HPDE6-E6E7 (cell line): Measurements from ENCODE around the gene PARP3.
"Not testable (repeated sequence)": the region's sequence is repeated elsewhere in the genome, so short reads cannot be mapped to it uniquely, and the experiment has no call there.

Source experiments
- DNase-seq: peaks from one replicate; pipeline ENCODE4 v3.0.0; 2011; ENCODE audit warnings: missing footprints; ENCODE audit errors: extremely low spot score

Gene PARP3

DNA sequence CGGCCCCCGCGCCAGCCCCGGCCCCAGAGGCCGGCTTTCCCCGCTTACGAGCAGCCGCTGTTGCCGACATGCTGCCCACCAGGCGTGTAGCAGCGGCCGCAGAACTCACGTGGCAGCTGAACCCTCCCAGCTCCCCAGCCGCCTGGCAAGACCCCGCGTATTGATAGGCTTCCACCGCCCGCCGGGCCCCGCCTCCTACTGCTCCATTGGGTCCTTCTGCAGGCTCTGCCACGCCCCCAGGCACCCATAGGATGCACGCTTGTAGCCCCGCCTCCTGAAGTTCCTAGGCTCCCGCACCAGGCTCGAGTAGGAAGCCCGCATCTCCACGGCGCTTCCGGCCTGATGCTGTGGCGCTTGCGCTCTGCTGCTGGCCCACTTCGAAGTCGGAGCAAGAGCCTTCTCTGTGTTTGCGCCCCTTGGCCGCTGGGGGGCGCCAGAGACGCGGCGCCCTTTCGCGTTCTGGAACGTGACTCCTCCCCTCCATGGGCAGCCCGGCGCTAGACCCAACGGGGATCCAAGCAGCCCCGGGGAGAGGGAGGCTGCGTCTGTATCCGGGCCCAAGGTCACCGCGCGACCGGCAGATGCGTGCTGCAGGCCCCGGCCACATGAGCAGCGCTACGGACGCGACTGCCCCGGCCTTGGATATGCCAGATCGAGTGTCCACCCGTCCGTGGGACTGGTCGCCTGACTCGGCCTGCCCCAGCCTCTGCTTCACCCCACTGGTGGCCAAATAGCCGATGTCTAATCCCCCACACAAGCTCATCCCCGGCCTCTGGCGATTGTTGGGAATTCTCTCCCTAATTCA, at the start of gene PARP3, which contains the start of gene RRP9:
PARP3 (plus strand) TSS at position 566 of the 805 bp plus-strand sequence. CDS start 993 bp downstream, outside the sequence.
RRP9 (minus strand) TSS at position 107 of the 805 bp plus-strand sequence; CDS start at position 70, 37 bp downstream.
- DNase-seq = peak; percentile 88

DNA sequence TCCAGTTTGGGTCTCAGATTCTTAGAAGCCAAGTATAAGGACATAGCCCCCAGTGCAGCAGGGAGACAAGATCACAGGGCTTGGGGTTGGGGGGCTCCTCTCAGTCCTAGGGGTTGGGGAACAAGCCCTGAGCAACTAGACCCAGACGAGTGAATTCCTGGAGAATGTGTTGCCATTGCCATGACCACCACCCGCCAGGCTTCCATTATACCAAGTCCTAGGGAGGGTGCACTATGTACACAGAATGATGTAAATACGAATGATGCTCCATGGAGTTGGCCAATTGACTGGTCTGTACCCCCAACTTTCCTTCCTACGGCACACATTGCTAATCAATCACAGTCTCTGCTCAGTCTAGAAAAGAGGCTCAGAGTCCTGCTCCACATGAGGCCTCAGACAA, 47.8 kb upstream of the PARP3 start:
- DNase-seq = no peak

DNA sequence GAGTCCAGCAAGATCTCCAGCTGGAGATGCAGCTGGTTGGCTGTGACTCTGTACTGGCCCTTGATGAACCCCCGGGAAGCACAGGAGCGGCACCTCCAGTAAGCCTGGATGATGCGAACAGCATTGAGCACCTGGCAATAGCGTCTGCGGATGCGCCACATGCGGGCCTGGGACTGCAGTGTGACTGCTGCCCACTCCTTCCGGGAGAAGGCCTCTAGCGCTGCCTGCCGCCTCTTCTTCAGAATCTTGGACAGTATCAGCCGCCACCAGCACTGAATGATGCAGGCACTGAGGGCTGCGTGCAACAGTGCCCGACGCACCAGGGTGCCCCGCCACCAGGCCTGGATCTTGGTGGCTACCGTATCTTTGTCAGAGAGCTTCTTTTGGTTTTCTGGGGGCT, 47.2 kb upstream of the PARP3 start:
- no peak for DNase-seq

DNA sequence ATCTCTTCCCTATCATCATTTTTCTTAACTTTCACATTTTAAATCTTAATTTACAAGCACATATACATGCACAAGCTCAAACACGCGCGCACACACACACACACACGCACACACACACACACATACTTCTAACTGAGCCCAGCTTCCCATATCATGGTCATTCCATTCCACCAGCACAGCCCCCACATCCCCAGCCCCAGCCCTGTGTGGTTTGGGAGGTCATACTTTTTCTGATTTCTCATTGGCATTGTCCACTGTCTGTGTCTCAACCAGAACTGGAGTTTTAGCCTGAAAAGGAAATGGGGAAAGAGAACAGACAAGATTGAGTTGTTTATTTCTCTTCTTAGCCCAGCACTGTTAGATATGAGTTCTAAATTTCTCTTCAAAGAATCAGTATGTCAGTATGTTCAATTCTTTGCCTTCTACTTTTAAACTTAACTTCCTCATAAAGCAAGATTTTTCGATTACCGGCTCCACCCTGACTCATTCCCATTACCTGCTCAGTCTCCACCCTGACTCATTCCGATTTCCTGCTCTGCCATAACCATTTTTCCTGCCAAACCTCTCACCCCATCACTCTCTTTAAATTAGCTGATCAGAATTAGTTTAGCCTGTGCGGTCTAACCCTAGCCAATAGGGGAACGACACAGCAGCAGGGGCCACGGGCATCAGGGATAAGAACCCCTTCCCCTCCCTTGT, 45.4 kb upstream of the PARP3 start:
- no peak for DNase-seq

DNA sequence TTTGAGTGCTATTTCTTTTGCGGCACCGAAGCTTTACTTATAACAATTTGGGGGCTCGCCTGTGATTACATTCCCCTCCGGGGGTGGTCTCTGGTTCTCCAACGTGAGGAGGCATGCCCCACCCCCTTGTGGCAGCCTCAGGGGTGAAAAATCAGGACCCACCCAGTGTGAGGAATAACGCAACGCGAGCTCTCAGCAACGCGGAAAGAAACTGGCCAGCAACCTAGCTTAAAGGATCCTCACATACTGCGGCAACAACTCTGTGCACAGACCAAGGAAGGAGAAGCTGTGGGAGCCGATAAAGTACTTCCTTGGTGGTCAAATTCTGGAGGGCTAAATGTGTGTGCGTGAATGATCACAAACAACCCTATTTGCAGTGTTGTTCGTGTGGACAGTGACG, 44.8 kb upstream of the PARP3 start:
- DNase-seq = no peak

DNA sequence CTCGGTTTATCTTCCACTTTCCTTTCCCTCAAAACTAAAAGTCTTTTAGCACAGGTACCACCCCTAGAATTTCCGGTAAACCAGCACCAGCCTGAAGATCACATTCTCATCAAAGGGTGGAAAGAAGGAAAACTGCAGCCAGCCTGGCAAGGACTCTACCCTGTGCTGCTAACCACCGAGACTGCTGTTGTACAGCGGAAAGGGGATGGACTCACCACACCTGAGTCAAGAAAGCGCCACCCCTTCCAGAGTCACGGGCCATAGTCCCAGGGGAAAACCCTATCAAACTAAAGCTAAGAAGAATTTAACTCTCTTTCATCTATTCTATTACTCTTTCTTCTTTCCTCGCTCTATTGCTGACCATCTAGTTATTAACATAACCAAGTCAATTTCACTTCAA, 42.1 kb upstream of the PARP3 start:
- not testable (repeated sequence) for DNase-seq

DNA sequence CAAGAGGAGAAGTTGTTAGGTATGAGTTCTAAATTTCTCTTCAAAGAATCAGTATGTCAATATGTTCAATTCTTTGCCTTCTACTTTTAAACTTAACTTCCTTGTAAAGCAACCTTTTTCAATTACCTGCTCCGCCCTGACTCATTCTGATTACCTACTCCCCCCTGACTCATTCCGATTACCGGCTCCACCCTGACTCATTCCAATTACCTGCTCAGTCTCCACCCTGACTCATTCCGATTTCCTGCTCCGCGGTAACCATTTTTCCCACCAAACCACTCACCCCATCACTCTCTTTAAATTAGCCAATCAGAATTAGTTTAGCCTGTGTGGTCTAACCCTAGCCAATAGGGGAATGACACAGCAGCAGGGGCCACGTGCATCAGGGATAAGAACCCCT, 39.8 kb upstream of the PARP3 start:
- not testable (repeated sequence) for DNase-seq

DNA sequence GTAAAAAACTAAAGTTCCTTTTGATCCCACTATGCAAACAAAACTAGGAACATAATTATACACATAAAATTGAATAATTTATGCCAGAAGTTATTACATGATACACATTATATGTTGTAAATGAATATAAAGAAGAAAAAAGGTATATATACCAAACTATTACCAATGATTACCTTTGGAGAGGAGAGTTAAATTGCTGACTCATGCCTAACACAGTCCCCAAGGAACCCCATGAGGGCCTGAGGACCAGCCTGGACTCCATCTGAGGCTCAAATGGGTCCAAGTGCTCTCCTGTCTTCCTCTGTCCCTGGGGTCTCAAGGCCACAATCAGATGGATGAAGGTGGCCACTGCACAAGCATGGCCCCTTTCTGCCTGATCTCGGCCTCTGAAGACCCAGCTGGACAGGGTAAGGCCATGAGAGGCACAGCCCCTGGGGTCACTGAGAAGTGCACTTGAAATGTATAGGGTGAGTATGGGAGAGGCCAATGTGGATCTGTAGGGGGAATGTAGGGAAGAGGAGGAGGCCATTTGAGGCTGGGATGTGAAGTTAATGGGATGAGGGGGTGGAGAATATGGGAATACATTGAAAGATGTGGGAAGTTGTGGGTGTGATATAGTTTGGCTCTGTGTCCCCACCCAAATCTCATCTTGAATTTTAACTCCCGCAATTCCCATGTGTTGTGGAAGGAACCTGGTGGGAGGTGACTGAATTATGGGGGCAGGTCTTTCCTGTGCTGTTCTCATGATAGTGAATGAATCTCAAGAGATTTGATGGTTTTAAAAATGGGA, 37.9 kb upstream of the PARP3 start:
- DNase-seq = no peak

DNA sequence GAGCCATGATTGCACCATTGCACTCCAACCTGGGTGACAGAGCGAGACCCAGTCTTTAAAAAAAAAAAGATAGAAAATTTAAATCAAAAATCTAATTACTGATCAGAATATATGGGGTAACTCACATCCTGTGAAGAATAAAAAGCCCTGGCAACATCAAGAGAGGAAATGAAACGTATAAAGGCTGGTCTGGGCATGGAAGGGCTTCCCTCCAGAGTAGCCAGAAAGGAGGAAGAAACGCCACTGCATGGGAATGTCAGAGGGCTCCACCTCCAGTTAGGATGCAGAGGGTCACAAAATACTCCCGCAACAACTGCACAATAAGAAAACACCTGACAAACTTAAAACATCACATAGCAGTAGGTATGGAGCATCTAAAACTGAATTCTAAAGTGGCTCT, 34.1 kb upstream of the PARP3 start:
- no peak for DNase-seq

DNA sequence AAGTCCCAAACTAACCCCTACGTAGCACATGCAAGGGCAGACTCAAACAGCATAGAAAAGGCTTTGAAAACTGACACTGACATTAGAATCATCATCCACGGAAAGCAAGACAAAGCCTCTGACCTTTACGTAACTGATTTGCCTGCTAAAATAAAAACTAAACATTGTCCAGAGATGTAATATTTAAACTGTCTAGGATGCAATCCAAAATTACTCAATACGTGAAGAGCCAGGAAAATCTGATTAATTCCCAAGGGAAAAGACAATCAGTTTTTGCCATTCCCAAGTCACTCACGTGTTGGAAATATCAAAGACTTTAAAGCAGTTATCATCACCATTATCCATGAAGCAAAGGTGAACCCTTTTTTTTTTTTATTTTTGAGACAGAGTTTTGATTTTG, 25.7 kb upstream of the PARP3 start:
- DNase-seq = no peak

DNA sequence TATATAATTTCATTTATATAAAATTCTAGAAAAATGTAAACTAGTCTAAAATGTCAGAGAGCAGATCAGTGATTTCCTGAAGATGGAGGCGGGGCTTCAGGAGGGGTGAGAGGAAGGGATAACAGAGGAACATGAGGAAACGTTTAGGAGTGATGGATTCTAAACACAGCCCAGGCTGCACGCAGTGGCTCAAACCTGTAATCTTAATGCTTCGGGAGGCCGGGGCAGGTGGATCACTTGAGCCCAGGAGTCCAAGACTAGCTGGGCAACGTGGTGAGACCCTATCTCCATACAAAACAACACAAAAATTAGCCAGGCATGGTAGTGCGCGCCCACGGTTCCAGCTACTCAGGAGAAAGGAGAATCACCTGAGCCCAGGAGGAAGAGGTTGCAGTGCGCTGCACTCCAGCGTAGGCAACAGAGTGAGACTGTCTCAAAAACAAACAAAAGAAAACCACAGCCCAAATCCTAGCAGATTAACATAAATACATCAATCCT, 21.0 kb upstream of the PARP3 start:
- no peak for DNase-seq

DNA sequence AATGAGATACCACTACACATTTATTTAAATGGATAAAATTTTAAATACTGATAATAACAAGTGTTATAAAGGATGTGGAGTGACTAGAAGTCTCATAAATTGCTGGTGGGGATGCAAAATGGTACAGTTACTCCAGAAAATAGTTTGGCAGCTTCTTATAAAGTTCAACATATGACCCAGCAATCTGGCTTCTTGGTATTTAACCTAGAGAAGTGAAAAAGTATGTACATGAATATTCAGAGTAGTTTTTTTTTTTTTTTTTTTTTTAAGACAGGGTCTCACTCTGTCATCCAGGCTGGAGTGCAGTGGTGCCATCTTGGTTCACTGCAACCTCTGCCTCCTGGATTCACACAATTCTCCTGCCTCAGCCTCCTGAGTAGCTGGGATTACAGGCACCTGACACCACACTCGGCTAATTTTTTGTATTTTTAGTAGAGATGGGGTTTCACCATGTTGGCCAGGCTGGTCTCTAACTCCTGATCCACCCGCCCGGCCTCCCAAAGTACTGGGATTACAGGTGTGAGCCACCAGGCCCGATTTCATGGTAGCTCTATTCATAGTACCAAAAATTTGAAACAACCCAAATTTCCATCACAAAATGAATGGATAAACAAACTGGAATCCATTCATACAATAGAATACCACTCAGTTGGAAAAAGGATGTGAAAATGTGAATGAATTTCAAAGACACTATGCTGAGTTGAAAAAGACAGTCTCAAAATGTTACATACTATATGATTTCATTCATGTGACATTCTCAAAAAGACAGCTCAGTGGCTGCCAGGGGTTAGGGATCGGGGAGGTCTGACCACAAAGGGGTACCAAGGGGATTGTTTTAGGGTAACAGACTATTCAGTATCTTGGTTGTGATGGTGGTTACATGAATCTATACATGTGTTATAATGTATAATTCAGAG, 14.8 kb upstream of the PARP3 start:
- no peak for DNase-seq

DNA sequence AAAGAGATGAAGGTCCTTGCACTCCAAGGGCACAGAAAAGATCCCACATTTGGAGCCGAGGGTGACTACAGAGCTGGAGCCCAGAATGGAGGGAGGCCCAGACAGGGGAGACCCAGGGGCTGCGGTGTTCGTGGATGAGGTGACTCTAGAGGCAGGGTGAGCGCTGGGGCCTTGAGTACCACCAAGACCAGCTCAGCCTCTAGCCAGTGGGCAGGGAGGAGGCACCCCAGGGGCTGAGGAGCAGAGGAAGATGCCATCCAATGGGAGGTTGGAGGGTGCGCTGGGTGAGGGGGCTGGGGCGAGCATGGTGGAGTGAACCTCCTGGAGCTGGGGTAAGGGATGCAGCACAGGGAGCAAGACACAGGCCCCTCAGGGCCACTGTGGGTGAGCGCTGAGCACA, 13.7 kb upstream of the PARP3 start:
- DNase-seq = no peak

DNA sequence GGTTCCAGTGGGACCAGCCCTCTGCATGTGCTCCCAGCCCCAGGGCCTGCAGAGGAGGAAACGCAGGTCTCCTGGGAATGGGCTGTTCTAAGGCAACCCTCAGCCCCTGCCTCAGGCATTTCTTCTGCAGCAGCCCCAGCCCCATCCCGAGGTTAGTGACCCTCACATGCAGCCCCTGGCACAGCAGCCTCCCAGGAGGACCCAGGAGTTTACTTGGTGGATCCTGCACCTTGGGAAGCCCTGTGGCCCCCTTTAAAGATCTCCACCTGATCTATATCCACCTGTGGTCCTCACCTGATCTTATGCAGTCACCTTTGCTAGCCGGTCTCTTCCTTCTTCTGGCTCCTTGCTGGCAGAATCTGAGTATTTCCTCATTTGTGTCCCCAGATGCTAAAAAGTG, 13.2 kb upstream of the PARP3 start:
- DNase-seq = not testable (repeated sequence)

DNA sequence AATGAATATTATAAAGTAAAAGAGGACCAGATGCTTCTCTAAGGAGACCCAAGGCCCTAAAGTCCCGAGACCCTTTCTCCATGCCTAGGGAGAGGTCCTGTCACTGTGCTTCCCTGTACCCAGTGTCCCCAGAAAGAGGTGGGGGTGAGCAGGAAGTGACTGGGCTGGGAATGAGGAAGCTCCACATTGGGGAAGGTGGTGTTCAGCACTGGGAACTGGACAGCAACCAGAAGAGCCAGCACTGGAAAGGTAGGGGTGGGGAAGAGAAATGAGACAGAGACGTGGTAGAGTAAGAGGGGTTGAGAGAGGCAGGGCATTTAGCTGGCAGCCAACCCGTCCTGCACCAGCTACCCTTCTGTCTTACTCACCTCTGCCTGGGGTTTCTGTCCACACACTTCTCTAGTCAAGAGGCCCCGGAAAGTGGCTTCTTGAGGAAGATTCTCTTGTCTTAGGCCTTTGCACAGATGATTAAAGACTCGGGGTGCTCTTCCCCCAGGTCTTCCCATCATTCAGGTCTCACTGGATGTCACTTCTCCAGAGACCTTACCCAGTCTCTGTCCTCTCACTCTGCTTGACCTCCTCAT, 12.7 kb upstream of the PARP3 start:
- DNase-seq = peak; percentile 10

DNA sequence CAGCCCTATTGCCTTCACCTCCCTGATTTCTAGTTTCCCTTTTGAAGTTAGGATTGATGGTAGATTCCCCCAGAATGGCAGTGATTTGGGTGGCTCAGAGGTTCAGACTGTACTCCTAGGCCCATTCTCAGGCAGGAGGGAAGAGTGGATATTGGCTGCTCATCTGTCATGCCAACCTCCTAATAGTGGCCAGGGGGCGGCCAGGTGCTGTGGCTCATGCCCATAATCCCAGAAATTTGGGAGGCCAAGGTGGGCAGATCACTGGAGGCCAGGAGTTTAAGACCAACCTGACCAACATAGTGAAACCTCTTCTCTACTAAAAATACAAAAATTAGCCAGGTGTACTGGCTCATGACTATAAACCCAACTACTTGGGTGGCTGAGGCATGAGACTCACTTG, 11.7 kb upstream of the PARP3 start:
- DNase-seq = no peak

DNA sequence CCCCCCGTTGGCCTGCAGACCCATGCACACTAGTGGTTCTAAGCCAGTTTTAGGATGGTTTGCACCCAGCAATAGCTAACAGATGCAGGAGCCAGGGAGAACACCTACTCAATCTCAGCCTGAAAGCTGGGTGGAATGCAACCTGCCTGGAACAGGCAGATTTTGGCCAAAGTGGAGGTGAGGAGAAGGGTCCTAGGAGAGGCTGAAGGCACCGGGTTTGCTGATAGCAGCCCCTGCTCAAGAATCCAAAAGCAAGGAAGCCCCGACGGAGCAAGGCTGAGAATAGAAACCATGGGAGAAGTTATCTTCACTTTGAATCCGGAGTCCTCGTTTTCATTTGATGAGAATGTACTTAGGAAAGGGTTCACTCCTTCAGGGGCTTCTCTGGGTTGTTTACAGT, 10.4 kb upstream of the PARP3 start:
- DNase-seq = no peak

DNA sequence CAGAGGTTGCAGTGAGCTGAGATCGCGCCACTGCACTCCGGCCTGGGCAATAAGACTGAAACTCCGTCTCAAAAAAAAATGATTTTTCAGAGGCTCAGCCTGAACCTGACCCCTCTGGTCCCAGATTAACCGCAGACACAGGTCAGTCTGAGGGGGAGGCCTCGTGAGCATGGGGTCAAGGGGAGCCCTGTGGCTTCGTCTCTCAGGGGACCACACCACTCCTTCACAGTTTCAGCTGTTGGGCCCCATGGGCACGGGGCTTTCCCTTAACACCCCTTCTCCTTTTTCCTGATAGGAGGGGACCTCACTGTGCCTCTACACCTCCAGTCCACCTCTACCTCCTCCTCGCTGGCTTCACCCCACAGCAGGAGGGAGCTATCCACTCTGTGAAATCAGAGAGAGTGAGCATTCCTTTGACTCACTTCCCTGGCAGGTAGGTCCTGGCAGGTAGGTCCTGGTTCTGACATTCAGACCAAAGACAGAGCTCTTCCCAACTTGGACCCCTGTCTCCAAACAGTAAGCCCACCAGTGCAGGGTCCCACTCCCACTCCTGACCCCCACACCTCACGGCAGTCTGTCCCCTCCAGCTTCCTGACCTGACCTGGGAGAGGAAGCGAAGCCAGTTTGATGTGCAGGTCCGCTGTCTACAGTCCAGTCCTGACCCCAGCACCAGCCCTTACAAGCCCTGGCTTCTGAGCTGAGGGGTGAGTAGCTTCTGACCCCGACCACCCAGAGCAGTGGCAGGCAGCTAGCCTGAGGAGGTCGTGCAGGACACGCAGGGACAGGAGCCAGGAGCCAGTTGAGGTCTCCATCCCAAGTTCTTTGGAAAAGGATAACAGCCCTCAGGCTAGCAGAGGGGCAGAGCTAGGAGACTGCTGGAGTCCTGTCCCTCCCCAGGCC, 9.4 kb upstream of the PARP3 start:
- no peak for DNase-seq

DNA sequence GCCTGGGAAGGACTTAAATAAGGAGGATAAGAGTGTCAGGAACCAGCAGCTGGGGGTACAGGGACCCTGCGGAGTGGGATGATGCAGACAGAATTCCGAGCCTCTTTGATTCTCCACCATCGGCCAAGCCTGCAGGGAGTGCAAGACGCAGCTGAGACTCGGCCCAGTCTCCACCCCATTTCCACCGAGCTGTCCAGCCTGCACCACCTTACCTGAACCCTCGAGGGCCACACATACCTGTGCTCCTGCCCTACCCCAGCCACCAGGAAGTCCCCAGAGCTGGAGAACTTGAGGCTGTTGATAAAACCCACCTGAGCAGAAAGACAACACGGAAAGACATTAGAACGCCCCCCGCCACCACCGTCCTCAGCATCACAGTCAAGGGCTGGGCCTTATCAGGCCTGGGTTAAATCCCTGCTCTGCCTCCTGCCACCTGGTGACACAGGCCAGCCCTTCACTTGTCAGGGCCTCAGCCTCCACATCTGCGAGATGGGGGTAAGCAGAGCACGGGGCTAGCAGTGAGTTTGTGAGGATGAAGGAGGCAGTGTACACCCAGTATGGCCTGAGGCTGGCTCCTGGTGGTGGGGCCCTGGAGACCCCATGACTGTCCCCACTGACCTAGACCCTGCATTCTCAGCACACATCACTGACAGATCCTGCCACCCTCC, 8.6 kb upstream of the PARP3 start:
- DNase-seq = no peak
